GM18861 (cell line): Measurements from ENCODE around the gene CALR3.
"Not testable (repeated sequence)": the region's sequence is repeated elsewhere in the genome, so short reads cannot be mapped to it uniquely, and the experiment has no call there.

Source experiments
- ATAC-seq: cut with Tn5 transposase; IDR thresholded peaks from one replicate; pipeline ENCODE4 v1.9.1; 2021; ENCODE audit not compliant: unreplicated experiment

CALR3 gene

DNA sequence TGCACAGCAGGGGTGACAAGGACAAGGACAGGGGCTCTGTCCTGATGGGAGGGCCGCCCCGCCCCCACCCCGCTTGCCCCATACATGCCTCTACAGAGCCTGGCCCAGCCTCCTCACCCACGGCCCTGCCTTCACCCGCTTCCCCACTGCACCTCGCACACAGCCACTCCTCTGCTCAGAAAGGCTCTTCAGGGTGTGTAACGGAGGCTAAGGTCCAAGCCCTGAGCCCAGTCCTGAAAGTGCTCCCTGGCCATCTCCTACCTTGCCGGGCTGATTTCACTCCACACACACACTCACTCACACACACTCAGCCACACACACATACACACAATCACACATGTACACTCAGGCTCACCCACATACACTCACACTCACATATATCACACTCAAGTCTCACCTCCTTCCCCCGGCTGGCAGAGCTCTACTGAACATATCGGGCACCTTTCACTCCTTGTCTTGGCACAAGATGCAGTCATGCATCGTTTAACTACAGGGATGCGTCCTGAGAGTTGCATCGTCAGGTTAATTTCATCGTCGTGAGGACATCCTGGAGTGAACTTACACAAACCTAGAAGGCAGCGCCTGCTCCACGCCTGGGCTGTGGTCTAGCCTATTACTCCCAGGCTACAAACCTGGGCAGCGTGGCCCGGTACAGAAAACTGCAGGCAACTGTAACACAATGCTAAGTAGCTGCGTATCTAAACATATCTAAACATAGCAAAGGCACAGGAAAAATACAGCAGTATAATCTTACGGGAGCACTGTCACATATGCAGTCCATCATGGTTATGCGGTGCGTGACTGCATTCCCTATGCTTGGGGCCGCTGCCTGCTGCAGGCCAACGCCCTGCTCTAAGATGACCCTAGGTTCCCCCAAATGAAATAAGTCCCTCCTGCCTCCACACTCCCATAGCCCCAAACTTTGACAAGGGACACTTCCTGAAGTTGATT is 37.3 kb downstream of the CALR3 start:
- no peak for ATAC-seq

DNA sequence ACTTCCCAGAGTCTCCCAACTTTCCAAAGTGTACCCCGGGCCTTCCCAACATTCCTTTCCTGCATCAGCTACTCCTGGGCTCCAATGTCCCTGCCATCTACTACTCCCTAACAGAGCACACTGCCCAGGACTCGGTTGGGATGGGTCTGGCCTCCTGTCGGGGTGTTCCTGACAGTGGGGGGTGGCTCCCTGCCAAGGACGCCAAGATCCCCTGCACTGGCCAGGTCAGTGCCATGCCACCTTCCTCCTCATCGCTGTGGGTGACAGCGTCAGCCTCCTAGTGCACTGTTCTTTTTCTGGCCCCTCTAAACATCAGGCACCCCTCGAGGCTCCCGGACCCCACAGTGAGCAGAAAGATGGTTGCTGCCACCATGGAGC is 38.0 kb downstream of the CALR3 start:
- no peak for ATAC-seq

GRCh38 chr19:16457195-16457953 is 38.6 kb downstream of the CALR3 start:
- no peak for ATAC-seq

- no peak for ATAC-seq
Measured at GRCh38 chr19:16456652-16457194, 39.2 kb downstream of the CALR3 start.

GRCh38 chr19:16455489-16455888 is 40.5 kb downstream of the CALR3 start:
- ATAC-seq: no peak

DNA sequence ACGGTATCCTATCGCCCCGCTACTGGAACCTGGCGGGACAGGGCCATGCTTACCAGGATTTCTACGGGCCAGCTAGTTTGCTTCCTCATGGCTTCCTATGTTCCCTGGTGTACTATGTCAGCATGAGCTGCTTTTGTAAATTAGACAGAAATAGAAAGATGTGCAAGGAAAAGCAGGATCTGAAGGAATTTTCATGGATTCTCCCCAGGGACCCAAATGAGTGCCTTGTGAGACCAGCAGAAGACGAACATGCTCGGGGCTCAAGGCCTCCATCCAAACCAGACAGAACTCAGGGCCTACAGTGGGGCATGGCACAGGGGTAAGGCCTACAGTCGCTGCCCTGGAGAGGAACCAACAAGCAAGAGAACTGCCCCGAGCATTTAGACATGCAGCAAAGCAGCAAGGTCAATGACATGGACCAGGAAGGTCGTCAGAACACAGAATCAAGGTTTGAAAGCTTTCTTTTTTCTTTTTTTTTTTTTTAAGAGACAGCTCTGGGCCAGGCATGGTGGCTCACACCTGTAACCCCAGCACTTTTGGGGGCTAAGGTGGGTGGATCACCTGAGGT is 41.5 kb downstream of the CALR3 start:
- no peak for ATAC-seq

GRCh38 chr19:16452325-16452724 is 43.6 kb downstream of the CALR3 start:
- no peak for ATAC-seq

DNA sequence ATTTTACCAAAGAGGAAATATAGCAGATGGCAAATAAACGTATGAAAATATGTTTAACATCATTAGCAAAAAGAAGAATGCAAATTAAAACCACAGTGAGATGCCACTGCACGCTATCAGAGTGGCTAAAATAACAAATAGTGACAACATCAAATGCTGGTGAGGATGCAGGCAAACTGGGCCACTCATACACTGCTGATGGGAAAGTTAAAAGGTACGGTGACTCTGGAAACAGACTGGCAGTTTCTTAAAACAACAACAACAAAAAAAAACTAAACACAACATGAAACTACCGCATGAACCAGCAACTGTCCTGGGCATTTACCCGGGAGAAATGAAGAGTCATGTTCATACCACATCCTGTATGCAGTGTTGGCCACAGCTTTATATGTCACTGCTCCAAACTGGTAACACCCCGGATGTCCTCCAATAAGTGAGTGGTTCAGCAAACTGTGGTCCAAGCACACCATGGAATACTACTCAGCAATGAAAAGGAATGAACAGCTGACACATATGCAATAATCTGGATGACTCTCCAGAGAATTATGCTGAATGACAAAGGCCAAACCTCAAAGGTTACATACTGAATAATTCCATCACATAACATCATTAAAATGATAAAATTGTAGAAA is 46.5 kb downstream of the CALR3 start:
- peak; percentile 43 for ATAC-seq

DNA sequence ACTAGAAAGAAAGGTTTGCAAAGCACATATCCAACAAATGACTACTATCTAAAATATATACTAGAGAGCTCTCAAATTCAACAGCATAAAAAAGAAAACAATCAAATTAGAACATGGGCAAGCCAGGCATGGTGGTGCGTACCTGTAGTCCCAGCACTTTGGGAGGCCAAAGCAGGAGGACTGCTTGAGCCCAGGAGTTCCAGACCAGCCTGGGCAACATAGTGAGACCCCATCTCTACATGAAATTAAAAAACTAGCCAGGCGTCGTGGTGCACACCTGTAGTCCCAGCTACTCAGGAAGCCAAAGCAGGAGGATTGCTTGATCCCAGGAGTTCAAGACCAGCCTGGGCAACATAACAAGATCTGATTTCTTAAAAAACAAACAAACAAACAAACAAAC is 47.1 kb downstream of the CALR3 start:
- ATAC-seq: not testable (repeated sequence)

DNA sequence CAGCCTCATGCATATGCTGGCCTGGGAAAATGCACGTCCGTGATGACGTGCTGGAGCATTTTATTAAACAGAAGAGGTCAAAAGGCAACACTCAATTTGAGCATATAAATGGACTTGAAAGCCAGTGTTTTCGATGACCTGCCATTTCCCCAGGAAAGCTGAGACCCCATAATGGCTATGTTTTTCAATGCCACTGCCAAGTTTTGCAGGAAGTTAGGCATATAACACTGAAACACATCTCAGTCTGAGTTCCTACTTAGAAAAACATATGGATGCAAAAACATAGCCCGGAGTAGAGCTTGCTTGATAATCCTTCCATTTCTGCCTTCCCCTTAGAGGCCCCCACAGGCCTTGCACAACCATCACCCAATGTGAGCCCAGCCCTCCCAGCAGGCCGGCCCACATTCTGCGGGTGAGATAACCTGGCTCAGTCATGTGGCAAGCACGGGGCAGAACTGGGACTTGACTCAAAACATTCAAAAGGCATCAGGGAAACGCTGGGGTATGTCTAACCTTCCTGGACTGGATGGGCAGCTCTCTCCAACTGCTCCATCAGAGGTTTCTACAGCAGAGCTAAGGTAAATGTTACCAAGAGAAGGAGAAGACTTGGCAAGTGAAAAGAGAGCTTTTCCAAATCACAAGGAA is 49.1 kb downstream of the CALR3 start:
- peak; percentile 21 for ATAC-seq

DNA sequence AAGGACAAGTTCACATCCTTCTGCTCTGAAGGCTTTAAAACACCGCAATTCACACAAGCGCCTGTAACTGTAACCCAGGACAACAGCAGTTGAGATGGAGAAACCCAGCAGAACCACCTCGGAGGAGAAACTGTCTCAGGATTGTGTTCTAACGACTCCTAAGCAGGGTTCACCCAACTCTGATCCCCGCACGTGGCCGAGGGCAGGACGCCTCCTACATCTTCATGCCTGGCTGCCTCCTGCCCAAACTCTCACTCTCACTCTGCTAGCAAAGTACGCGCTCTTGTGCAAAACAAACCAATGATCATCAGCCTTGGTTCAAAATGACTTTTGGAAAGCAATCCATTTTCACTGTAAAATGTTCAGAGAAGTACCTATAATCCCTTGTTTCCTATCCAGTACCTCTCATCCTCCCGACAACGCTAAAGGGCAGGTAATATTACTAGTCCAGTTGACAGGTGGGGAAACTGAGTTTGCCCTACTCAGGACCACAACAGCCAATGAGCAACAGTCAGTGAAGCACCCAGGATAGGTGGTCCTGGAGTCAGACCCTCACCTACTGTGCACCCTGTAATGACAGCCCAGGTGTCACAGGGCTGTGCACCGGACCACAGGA is 49.8 kb downstream of the CALR3 start:
- no peak for ATAC-seq

- ATAC-seq: no peak
Measured at GRCh38 chr19:16445238-16446107, 50.5 kb downstream of the CALR3 start.

DNA sequence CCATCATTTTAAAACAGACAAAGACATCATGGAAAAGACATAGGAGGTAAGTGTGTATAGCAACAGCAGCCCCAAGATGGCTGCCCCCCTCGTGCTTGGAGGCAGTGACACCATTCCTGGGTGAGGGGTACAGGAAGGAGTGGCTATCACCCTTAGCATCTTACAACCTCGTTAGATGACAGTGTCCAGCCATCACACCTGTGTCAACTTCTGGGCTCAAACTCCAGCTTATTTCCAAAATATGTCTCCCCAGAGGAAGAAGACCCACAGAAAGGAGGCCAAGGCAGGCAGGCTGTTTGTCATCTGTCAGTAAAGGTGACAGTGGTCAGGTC is 51.7 kb downstream of the CALR3 start:
- ATAC-seq: no peak

- no peak for ATAC-seq
Measured at GRCh38 chr19:16442386-16443276, 53.3 kb downstream of the CALR3 start.

DNA sequence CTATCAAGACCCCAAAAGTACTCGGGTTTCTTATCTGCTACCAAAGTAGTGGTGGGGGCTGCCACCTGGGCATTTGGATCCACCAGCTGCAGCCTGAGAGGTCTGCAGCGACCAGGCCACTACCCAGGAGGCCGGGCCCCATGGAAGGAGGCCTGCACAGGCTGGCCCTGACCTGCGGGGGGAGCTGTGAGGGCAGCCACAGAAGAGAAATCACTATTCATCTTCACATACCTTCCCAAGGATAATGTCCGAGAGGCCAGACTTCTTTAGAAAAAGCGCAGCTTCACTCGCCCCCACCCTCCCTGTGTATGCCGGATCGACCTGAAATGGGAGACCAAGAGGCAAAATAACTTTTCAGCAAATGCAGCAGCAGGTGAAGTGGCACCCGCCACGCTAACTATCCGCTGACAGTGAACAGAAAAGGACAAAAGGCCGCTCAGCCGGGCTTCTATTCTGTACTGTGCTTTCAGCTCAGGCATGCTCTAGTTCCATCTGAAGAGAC is 54.3 kb downstream of the CALR3 start:
- no peak for ATAC-seq

- no peak for ATAC-seq
Measured at GRCh38 chr19:16436780-16437332, 59.1 kb downstream of the CALR3 start.

DNA sequence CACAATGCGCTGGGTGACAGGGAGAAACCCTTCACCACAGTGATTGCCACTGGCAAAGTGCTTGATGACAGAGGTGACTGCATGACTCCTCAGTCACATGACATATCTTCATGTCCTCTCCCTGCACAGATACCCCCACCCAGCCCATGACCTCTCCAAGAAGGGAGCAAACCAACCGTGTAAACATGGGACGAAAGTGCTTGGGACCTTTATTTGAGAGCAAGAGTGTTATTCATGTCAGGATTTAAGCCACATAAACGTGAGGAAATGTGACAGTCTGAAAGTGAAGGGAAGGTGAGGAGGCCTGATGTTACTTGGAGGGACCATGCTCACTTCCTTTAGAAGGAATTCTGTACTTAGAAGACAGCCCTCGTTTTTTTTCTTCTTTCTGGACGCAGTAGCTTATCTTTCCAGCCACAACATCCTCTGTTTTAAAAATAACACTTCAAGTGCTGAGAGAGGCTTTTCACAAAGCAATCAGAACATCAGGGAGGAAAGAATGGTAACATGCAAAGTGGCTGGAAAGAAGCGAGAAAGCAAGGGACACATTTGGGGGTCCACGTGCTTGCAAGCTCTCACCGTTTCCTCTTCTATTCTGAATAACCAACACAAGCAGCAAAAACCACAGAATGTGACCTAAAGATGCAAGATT is 59.8 kb downstream of the CALR3 start:
- no peak for ATAC-seq
